OCI-LY7 (cell line): ENCODE data around the gene ZBTB21. TPM values are rescaled to one million over a fixed set of nuclear protein-coding genes. Genes with fewer than 3 reads are reported as not detected.

Source experiments
- BruUV-seq: library from RNA; stranded (reverse); fragments of 400-500 nt; replicated peaks from 2 replicates; lab custom pipeline; 2021; lab: Mats Ljungman, UMichigan
- CTCF ChIA-PET: fragments of 300-600 bp; sonication (Branson Sonifier 250); formaldehyde crosslinking; loops from one replicate; lab custom pipeline; 2022; ENCODE audit warnings: antibody characterized with exemption; ENCODE audit not compliant: unreplicated experiment; lab: Charles Lee
- POLR2A ChIA-PET: fragments of 300-600 bp; sonication (Branson Sonifier 250); formaldehyde crosslinking; loops from one replicate; lab custom pipeline; 2022; ENCODE audit warnings: antibody characterized with exemption; lab: Charles Lee
- DNase-seq: peaks from one replicate; pipeline ENCODE4 v3.0.0-alpha.2; 2015; ENCODE audit warnings: low spot score
- H2AFZ ChIP-seq: fragments of 200-600 bp; sonication (generic), shearing (Covaris generic); 2 replicates; pipeline ENCODE4 v1.6.1; 2014; ENCODE audit warnings: mild to moderate bottlenecking, antibody characterized with exemption, low read length, moderate library complexity
- H3K27ac ChIP-seq: fragments of 200-600 bp; sonication (generic); 2 replicates; pipeline ENCODE4 v1.5.1; 2014; ENCODE audit warnings: mixed run types, low read depth, mild to moderate bottlenecking, moderate library complexity, low read length, inconsistent platforms; ENCODE audit not compliant: poor library complexity, severe bottlenecking
- H3K36me3 ChIP-seq: fragments of 200-600 bp; sonication (generic); 2 replicates; pipeline ENCODE4 v1.6.1; 2014; ENCODE audit warnings: mild to moderate bottlenecking, antibody characterized with exemption, low read length, moderate library complexity, mixed read lengths; ENCODE audit not compliant: insufficient read depth
- H3K4me1 ChIP-seq: fragments of 200-600 bp; sonication (generic); 2 replicates; pipeline ENCODE4 v1.5.1; 2014; ENCODE audit warnings: mild to moderate bottlenecking, low read length; ENCODE audit not compliant: insufficient read depth, poor library complexity, severe bottlenecking
- H3K4me2 ChIP-seq: fragments of 200-600 bp; sonication (generic); 2 replicates; pipeline ENCODE4 v1.6.1; 2014; ENCODE audit warnings: mild to moderate bottlenecking, low read length
- H3K4me3 ChIP-seq: fragments of 200-600 bp; sonication (generic); 2 replicates; pipeline ENCODE4 v1.5.1; 2014; ENCODE audit warnings: mild to moderate bottlenecking, low read depth, low read length; ENCODE audit not compliant: poor library complexity, severe bottlenecking
- H3K79me2 ChIP-seq: fragments of 200-600 bp; sonication (generic); 2 replicates; pipeline ENCODE4 v1.6.1; 2016; ENCODE audit warnings: low read depth, mild to moderate bottlenecking, low read length, moderate library complexity, mixed read lengths; ENCODE audit not compliant: insufficient read depth
- H3K9me2 ChIP-seq: fragments of 200-600 bp; sonication (generic); 2 replicates; pipeline ENCODE4 v1.6.1; 2016; ENCODE audit warnings: mild to moderate bottlenecking, low read length, mixed read lengths; ENCODE audit not compliant: insufficient read depth
- H3K9me3 ChIP-seq: fragments of 200-600 bp; sonication (generic); 2 replicates; pipeline ENCODE4 v1.6.1; 2014; ENCODE audit warnings: mild to moderate bottlenecking, mixed run types, low read length, mixed read lengths
- H4K20me1 ChIP-seq: fragments of 200-600 bp; sonication (generic); 2 replicates; pipeline ENCODE4 v1.6.1; 2014; ENCODE audit warnings: mild to moderate bottlenecking, antibody characterized with exemption, low read length, moderate library complexity, mixed read lengths; ENCODE audit not compliant: insufficient read depth
- CTCF ChIP-seq: fragments of 200-600 bp; sonication (generic); conservative IDR thresholded peaks from 2 replicates; pipeline ENCODE4 v1.5.1; 2014; ENCODE audit warnings: mild to moderate bottlenecking, antibody characterized with exemption, low read length, moderate library complexity, mixed read lengths
- EZH2phosphoT487 ChIP-seq: fragments of 200-600 bp; sonication (generic); IDR thresholded peaks from 2 replicates; pipeline ENCODE4 v1.6.1; 2018; ENCODE audit warnings: low read depth, borderline replicate concordance, mild to moderate bottlenecking, mixed run types, antibody characterized with exemption, low read length, moderate library complexity, mixed read lengths
- intact Hi-C: fragments of 100-400 bp; cut with micrococcal nuclease; formaldehyde crosslinking; loops from one replicate; pipeline ENCODE4 v1.10.0; 2022; ENCODE audit not compliant: unreplicated experiment
- total RNA-seq, 2 experiments: library from RNA; depleted of rRNA in 1 of 2; stranded (reverse); fragments of >200 nt in 1 of 2; shearing (Covaris generic) in 1 of 2; gene quantifications; 2 replicates each; pipeline ENCODE4 v1.2.3, GENCODE V29; 2014 to 2022

The ZBTB21 gene
- total RNA-seq, 2 experiments from 2014 or later: 10.0 to 19.6 TPM

DNA sequence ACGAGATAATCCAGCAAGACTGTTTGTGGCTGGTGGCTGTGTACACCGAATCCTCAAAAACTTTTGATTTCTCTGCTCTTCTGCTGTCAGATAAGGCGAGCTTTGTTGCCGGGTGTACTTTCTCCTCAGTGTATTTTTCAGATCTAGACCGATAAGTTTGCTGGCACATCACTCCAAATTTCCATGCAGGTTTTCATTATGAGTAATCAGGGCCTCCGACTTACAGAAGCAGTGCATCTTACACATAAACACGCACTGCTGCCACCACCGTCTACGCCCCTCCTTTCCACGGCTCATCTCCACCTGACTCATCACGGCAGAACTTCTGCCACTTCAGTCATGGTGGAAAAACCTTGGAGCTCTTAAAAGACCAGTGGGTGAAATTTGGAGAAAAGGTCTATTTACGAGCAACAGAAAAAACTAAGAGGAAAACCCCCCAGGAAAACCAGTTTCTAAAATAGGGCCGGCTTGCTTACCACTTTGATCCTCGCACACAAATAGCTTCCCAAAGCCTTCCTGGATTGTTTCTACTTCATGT, 7.7 kb downstream of the ZBTB21 start:
- Histone ChIP-seq H3K4me3 (no peak overlapping the region), H3K9me2 (no peaks in the 10 kb centered on the region), H3K36me3 (peaks cover 62% of the 10 kb centered on the region), H3K27ac (no peak overlapping the region), H2AFZ (no peak overlapping the region), H3K4me1 (peaks cover 10% of the 10 kb centered on the region), H4K20me1 (no peaks in the 10 kb centered on the region), H3K9me3 (no peaks in the 10 kb centered on the region), H3K79me2 (no peaks in the 10 kb centered on the region; the same call in 1 of the 2 replicates), H3K4me2 (no peak overlapping the region)
- intact Hi-C loops: no loop called here
- no peak for TF ChIP-seq EZH2phosphoT487
- ChIA-PET POLR2A (interaction anchor here (1.3 kb wide), 1 partner anchor 31 kb away, joined by 3 read pairs; no protein-coding TSS in a partner anchor), CTCF (no interaction called here)
- DNase-seq: no peak
- no TSS peak for BruUV-seq

DNA sequence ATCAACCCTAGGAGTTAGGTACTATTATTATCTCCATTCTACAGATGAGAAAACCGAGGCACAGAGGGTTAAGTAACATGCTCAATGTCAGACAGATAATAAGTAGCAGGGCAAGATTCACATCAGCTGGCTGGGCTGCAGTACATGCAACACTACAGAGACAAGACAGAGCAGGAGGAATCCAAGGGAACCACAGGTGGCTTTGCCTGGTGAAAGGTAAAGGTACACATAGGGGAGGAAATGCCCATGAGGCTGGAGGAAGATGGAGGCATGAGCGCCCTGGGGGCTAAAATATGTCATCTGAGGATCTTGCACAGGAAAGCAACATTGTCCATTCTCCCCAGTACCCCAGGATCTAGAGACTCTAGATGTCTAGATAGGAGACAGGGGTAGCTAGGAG, 8.4 kb downstream of the ZBTB21 start:
- H4K20me1 ChIP-seq: no peaks in the 10 kb centered on the region
- no peaks in the 10 kb centered on the region for H3K9me2 ChIP-seq
- ChIA-PET CTCF (no interaction called here), POLR2A (interaction anchor here (1.3 kb wide), 1 partner anchor 32 kb away, joined by 3 read pairs; no protein-coding TSS in a partner anchor)
- BruUV-seq: no TSS peak
- no peak for TF ChIP-seq CTCF
- no peak for TF ChIP-seq EZH2phosphoT487
- peaks cover 2% of the 10 kb centered on the region; the same call in 1 of the 2 replicates for H3K9me3 ChIP-seq
- no peak overlapping the region for H3K27ac ChIP-seq
- H3K4me3 ChIP-seq: no peak overlapping the region
- no peaks in the 10 kb centered on the region; the same call in 1 of the 2 replicates for H3K79me2 ChIP-seq
- H3K4me1 ChIP-seq: peaks cover 3% of the 10 kb centered on the region
- H3K36me3 ChIP-seq: peaks cover 62% of the 10 kb centered on the region
- no peak for DNase-seq
- intact Hi-C loops: no loop called here
- H2AFZ ChIP-seq: no peak overlapping the region
- H3K4me2 ChIP-seq: no peak overlapping the region

GRCh38 chr21:42000908-42001307, 9.3 kb downstream of the ZBTB21 start:
- intact Hi-C loops: no loop called here
- H3K36me3 ChIP-seq: peaks cover 66% of the 10 kb centered on the region
- H3K79me2 ChIP-seq: no peaks in the 10 kb centered on the region; the same call in 1 of the 2 replicates
- ChIA-PET POLR2A (no interaction called here), CTCF (no interaction called here)
- no peaks in the 10 kb centered on the region for H3K4me1 ChIP-seq
- H3K4me2 ChIP-seq: no peak overlapping the region
- peaks cover 11% of the 10 kb centered on the region; the same call in 1 of the 2 replicates for H3K9me3 ChIP-seq
- H3K9me2 ChIP-seq: no peaks in the 10 kb centered on the region
- TF ChIP-seq EZH2phosphoT487: no peak
- TF ChIP-seq CTCF: no peak
- BruUV-seq: no TSS peak
- no peak overlapping the region for H3K4me3 ChIP-seq
- no peak overlapping the region for H2AFZ ChIP-seq
- H3K27ac ChIP-seq: no peak overlapping the region
- no peak for DNase-seq
- no peaks in the 10 kb centered on the region for H4K20me1 ChIP-seq
